Panc1 (cell line): ENCODE results near the gene CDH26. TPM values are rescaled to one million over a fixed set of nuclear protein-coding genes. Genes with fewer than 3 reads are reported as not detected.

Experiments used
- ATAC-seq: fragments of 200-7000 bp; cut with Tn5 transposase; 2 replicates; pipeline ENCODE4 v1.9.1; 2020; ENCODE audit warnings: mild to moderate bottlenecking, moderate library complexity
- BruUV-seq: library from RNA; stranded (reverse); fragments of 400-500 nt; replicated peaks from 2 replicates; lab custom pipeline; 2021; lab: Mats Ljungman, UMichigan
- CTCF ChIA-PET: fragments of 300-600 bp; sonication (Branson Sonifier 250); formaldehyde crosslinking; loops from one replicate; lab custom pipeline; 2022; ENCODE audit warnings: antibody characterized with exemption; lab: Charles Lee
- POLR2A ChIA-PET: fragments of 300-600 bp; sonication (Branson Sonifier 250); formaldehyde crosslinking; loops from one replicate; lab custom pipeline; 2022; ENCODE audit warnings: antibody characterized with exemption; lab: Charles Lee
- DNase-seq: peaks from one replicate; pipeline ENCODE4 v3.0.0-alpha.2; 2010; ENCODE audit warnings: low read depth, low spot score
- H3K27ac ChIP-seq: 2 replicates; pipeline ENCODE4 v1.5.1; 2011; ENCODE audit warnings: mild to moderate bottlenecking, low read length, inconsistent platforms
- H3K27me3 ChIP-seq: fragments of 200-500 bp; sonication (Bioruptor generic); 2 replicates; pipeline ENCODE4 v1.6.0; 2014; ENCODE audit warnings: low read length, inconsistent platforms; ENCODE audit not compliant: control insufficient read depth, insufficient read depth
- H3K36me3 ChIP-seq: fragments of 200-500 bp; sonication (Bioruptor generic); 2 replicates; pipeline ENCODE4 v1.5.1; 2014; ENCODE audit warnings: inconsistent platforms, mild to moderate bottlenecking, low read length, moderate library complexity; ENCODE audit not compliant: control insufficient read depth, insufficient read depth
- H3K4me1 ChIP-seq: 2 replicates; pipeline ENCODE4 v1.5.1; 2011; ENCODE audit warnings: inconsistent platforms, mild to moderate bottlenecking, low read length, moderate library complexity; ENCODE audit not compliant: control insufficient read depth, insufficient read depth
- H3K4me3 ChIP-seq, 2 experiments: 2 replicates each; pipeline ENCODE4 v1.5.1; 2011 to 2012; ENCODE audit warnings: low read depth in 2 of 2, low read length in 2 of 2, mild to moderate bottlenecking in 2 of 2, inconsistent platforms in 1 of 2, moderate library complexity in 1 of 2
- H3K9me3 ChIP-seq: fragments of 200-500 bp; sonication (Bioruptor generic); 2 replicates; pipeline ENCODE4 v1.5.1; 2014; ENCODE audit warnings: low read depth, mild to moderate bottlenecking, inconsistent platforms, low read length, moderate library complexity; ENCODE audit not compliant: control insufficient read depth, insufficient read depth
- POLR2AphosphoS5 ChIP-seq: IDR thresholded peaks from 2 replicates; pipeline ENCODE4 v1.6.1; 2012; ENCODE audit warnings: mild to moderate bottlenecking, low read depth, low read length, moderate library complexity
- SIN3A ChIP-seq: IDR thresholded peaks from 2 replicates; pipeline ENCODE4 v1.6.1; 2012; ENCODE audit warnings: low read depth, mild to moderate bottlenecking, low read length, moderate library complexity, borderline replicate concordance; ENCODE audit not compliant: insufficient read depth
- TCF7L2 ChIP-seq: IDR thresholded peaks from 2 replicates; pipeline ENCODE4 v1.6.1; 2011; ENCODE audit warnings: mild to moderate bottlenecking, low read depth, low read length, inconsistent platforms
- in situ Hi-C: cut with HindIII; loops from 2 replicates; pipeline ENCODE4 v1.10.0; 2016; ENCODE audit warnings: low sequenced_read_pairs, low pct_unique_long_range_greater_than_20kb
- intact Hi-C: fragments of 100-400 bp; cut with micrococcal nuclease; formaldehyde crosslinking; loops from one replicate; pipeline ENCODE4 v1.10.0; 2022; ENCODE audit not compliant: unreplicated experiment
- total RNA-seq: library from RNA; stranded (reverse); gene quantifications from one replicate; pipeline ENCODE4 v1.2.1, GENCODE V29; 2021; ENCODE audit not compliant: unreplicated experiment
- TF ChIP-seq, protein P1 (sequence below), 2 experiments: IDR thresholded peaks; 2 replicates each; pipeline ENCODE4 v1.6.1; 2011 to 2012; ENCODE audit warnings: low read depth in 2 of 2, control low read depth in 1 of 2, low read length in 1 of 2, mild to moderate bottlenecking in 1 of 2, moderate library complexity in 1 of 2; ENCODE audit not compliant: insufficient read depth in 1 of 2
- TF ChIP-seq, protein P2 (sequence below): fragments of 450-650 bp; IDR thresholded peaks from 2 replicates; pipeline ENCODE4 v1.5.1; 2017; ENCODE audit warnings: mild to moderate bottlenecking

CDH26 gene
- total RNA-seq, 1 experiment from 2014 or later = 0.46 TPM

DNA sequence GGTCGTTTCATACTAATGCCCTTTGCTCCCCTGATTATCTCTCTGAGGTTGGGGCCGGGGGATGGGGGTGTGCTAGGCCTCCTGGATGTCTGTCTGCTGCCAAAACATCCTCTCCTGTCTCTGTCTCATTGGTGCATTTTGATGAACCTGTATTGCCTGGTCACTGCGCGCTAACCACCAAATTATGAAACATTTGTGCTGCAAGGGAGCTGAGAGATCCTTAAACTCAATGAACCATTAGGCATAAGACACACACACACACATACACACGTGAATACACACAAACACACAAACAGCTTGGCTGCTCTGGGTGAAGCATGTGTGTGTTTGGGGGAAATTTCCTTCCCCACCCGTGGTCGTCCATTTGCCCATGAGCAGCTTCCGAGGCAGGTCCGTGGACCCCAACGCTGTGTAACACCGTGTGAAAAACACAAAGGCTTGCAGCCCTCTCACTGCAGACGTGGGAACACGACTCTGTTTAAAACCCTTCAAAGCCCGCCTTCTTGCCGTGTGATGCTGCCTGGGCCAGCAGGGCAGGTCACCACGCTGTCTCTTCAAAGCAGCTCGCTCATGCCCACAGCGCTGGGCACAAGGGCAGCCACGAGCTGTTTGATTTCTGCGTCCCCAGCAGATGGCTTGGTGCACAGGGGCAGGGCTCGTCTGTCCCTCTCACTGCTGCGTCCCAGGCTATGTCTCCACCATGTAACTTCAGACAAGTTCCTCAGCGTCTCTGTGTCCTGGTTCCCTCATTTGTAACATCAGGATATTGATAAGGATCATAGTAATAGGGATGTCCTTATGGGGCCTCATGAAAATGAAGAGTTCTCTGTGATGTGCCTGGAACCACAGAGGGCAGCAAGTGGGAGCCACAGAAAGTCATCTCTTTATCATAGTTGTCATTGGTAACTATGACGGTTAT, 96.8 kb downstream of the CDH26 start:
- ChIA-PET CTCF (no interaction called here), POLR2A (no interaction called here)
- H3K27ac ChIP-seq = no peak overlapping the region
- no TSS peak for BruUV-seq
- ATAC-seq (no peak), DNase-seq (no peak)
- no peak overlapping the region for H3K4me3 ChIP-seq
- in situ Hi-C loops = no loop called here
- no peaks in the 10 kb centered on the region; the same call in 1 of the 2 replicates for H3K4me1 ChIP-seq
- H3K36me3 ChIP-seq = no peaks in the 10 kb centered on the region
- intact Hi-C loops = no loop called here
- TF ChIP-seq SIN3A = no peak
- TF ChIP-seq, protein P1, sequence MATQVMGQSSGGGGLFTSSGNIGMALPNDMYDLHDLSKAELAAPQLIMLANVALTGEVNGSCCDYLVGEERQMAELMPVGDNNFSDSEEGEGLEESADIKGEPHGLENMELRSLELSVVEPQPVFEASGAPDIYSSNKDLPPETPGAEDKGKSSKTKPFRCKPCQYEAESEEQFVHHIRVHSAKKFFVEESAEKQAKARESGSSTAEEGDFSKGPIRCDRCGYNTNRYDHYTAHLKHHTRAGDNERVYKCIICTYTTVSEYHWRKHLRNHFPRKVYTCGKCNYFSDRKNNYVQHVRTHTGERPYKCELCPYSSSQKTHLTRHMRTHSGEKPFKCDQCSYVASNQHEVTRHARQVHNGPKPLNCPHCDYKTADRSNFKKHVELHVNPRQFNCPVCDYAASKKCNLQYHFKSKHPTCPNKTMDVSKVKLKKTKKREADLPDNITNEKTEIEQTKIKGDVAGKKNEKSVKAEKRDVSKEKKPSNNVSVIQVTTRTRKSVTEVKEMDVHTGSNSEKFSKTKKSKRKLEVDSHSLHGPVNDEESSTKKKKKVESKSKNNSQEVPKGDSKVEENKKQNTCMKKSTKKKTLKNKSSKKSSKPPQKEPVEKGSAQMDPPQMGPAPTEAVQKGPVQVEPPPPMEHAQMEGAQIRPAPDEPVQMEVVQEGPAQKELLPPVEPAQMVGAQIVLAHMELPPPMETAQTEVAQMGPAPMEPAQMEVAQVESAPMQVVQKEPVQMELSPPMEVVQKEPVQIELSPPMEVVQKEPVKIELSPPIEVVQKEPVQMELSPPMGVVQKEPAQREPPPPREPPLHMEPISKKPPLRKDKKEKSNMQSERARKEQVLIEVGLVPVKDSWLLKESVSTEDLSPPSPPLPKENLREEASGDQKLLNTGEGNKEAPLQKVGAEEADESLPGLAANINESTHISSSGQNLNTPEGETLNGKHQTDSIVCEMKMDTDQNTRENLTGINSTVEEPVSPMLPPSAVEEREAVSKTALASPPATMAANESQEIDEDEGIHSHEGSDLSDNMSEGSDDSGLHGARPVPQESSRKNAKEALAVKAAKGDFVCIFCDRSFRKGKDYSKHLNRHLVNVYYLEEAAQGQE (IDR thresholded peaks at IDR 0.05; ENCODE audit: insufficient read depth in 1 of 2, low read depth in 2 of 2, low read length in 1 of 2) = no peak
- TF ChIP-seq, protein P2, sequence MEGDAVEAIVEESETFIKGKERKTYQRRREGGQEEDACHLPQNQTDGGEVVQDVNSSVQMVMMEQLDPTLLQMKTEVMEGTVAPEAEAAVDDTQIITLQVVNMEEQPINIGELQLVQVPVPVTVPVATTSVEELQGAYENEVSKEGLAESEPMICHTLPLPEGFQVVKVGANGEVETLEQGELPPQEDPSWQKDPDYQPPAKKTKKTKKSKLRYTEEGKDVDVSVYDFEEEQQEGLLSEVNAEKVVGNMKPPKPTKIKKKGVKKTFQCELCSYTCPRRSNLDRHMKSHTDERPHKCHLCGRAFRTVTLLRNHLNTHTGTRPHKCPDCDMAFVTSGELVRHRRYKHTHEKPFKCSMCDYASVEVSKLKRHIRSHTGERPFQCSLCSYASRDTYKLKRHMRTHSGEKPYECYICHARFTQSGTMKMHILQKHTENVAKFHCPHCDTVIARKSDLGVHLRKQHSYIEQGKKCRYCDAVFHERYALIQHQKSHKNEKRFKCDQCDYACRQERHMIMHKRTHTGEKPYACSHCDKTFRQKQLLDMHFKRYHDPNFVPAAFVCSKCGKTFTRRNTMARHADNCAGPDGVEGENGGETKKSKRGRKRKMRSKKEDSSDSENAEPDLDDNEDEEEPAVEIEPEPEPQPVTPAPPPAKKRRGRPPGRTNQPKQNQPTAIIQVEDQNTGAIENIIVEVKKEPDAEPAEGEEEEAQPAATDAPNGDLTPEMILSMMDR = no peak
- TF ChIP-seq POLR2AphosphoS5 = no peak
- H3K27me3 ChIP-seq = peaks cover 4% of the 10 kb centered on the region
- H3K9me3 ChIP-seq = no peaks in the 10 kb centered on the region

DNA sequence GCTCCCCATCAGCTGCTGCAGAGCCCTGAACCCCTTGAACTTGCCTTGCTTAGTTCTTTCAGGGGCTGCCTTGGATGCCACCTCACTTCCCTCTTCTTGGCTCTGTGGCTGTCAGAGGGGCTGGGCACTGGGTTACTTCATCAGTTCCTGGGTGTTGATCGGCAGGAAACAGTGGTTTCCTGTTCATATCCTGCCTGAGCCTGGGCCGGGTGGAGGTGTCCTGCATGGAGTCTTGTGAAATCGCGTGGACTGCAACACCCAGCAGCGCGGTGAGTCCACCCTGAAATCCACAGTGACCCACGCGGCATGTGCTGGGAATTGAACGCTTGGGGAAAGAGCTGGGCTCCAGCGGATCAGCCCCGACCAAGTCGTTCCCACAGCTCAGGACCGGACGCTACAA, 97.5 kb downstream of the CDH26 start:
- Histone ChIP-seq H3K4me1 (no peaks in the 10 kb centered on the region; the same call in 1 of the 2 replicates), H3K36me3 (no peaks in the 10 kb centered on the region), H3K27ac (no peak overlapping the region), H3K4me3 (no peak overlapping the region), H3K27me3 (peaks cover 4% of the 10 kb centered on the region), H3K9me3 (no peaks in the 10 kb centered on the region)
- intact Hi-C loops = no loop called here
- POLR2A ChIA-PET = no interaction called here
- TF ChIP-seq SIN3A = no peak
- TF ChIP-seq POLR2AphosphoS5 = no peak
- TF ChIP-seq, protein P2 = no peak
- no peak for TF ChIP-seq TCF7L2
- no peak for ATAC-seq
- no TSS peak for BruUV-seq
- no peak for DNase-seq
- in situ Hi-C loops = no loop called here
- CTCF ChIA-PET = no interaction called here
